ENCODE measurements around the gene MPRIP.

- TF ChIP-seq CTCF (IDR thresholded peaks at IDR 0.05) (no peak), EZH2 (IDR thresholded peaks at IDR 0.05; ENCODE audit: borderline replicate concordance, insufficient read depth, low read depth, low read length, poor library complexity, severe bottlenecking) (no peak)
Observed at GRCh38 chr17:17098551-17099179, 56.4 kb downstream of the MPRIP start.
